H9 (cell line): ENCODE data around the gene PNMA6F. TPM values are rescaled to one million over a fixed set of nuclear protein-coding genes. Genes with fewer than 3 reads are reported as not detected.
"Not testable (repeated sequence)": the region's sequence is repeated elsewhere in the genome, so short reads cannot be mapped to it uniquely, and the experiment has no call there.

Experiments
- DNase-seq: peaks from one replicate; pipeline ENCODE4 v3.0.0-alpha.2; 2017
- H2AFZ ChIP-seq: one replicate; pipeline ENCODE4 v1.6.1; 2013; ENCODE audit warnings: mild to moderate bottlenecking, low read length, control low read depth, moderate library complexity
- H2AK5ac ChIP-seq: 2 replicates; pipeline ENCODE4 v1.6.1; 2013; ENCODE audit warnings: low read length, control low read depth, mixed read lengths; ENCODE audit not compliant: insufficient read length
- H2BK120ac ChIP-seq: one replicate; pipeline ENCODE4 v1.6.1; 2013; ENCODE audit warnings: low read depth, mild to moderate bottlenecking, low read length, control low read depth, inconsistent platforms; ENCODE audit not compliant: poor library complexity, severe bottlenecking
- H2BK12ac ChIP-seq: 2 replicates; pipeline ENCODE4 v1.6.1; 2013; ENCODE audit warnings: low read length, control low read depth, mixed read lengths, low read depth; ENCODE audit not compliant: insufficient read length
- H2BK15ac ChIP-seq: 2 replicates; pipeline ENCODE4 v1.6.1; 2013; ENCODE audit warnings: low read depth, low read length, control low read depth
- H2BK20ac ChIP-seq: one replicate; pipeline ENCODE4 v1.6.1; 2013; ENCODE audit warnings: low read depth, mild to moderate bottlenecking, low read length, control low read depth, inconsistent platforms; ENCODE audit not compliant: poor library complexity, severe bottlenecking
- H2BK5ac ChIP-seq: 2 replicates; pipeline ENCODE4 v1.6.1; 2013; ENCODE audit warnings: low read length, control low read depth, mixed read lengths; ENCODE audit not compliant: insufficient read length
- H3K14ac ChIP-seq: 2 replicates; pipeline ENCODE4 v1.6.1; 2013; ENCODE audit warnings: low read length, control low read depth; ENCODE audit not compliant: insufficient read depth
- H3K18ac ChIP-seq: 2 replicates; pipeline ENCODE4 v1.6.1; 2013; ENCODE audit warnings: low read depth, mild to moderate bottlenecking, mixed read lengths, low read length, control low read depth; ENCODE audit not compliant: insufficient read length
- H3K23ac ChIP-seq: 2 replicates; pipeline ENCODE4 v1.6.1; 2013; ENCODE audit warnings: low read length, control low read depth, mixed read lengths, low read depth; ENCODE audit not compliant: insufficient read length
- H3K23me2 ChIP-seq: 2 replicates; pipeline ENCODE4 v1.6.1; 2013; ENCODE audit warnings: low read depth, mild to moderate bottlenecking, mixed read lengths, low read length, control low read depth; ENCODE audit not compliant: insufficient read length, poor library complexity, severe bottlenecking
- H3K27ac ChIP-seq: 2 replicates; pipeline ENCODE4 v1.5.1; 2013; ENCODE audit warnings: low read length, control low read depth, mixed read lengths, low read depth; ENCODE audit not compliant: insufficient read length
- H3K27me3 ChIP-seq: 2 replicates; pipeline ENCODE4 v1.6.1; 2013; ENCODE audit warnings: low read length, control low read depth, inconsistent platforms; ENCODE audit not compliant: insufficient read depth
- H3K4ac ChIP-seq: 2 replicates; pipeline ENCODE4 v1.6.1; 2013; ENCODE audit warnings: low read depth, mild to moderate bottlenecking, control low read depth, inconsistent platforms, low read length, moderate library complexity
- H3K4me1 ChIP-seq: 2 replicates; pipeline ENCODE4 v1.6.1; 2013; ENCODE audit warnings: low read length, control low read depth, inconsistent platforms; ENCODE audit not compliant: insufficient read depth
- H3K4me2 ChIP-seq: 2 replicates; pipeline ENCODE4 v1.6.1; 2013; ENCODE audit warnings: low read length, control low read depth, mixed read lengths; ENCODE audit not compliant: insufficient read length, insufficient read depth
- H3K56ac ChIP-seq: 2 replicates; pipeline ENCODE4 v1.6.1; 2013; ENCODE audit warnings: low read depth, mild to moderate bottlenecking, mixed read lengths, low read length, control low read depth; ENCODE audit not compliant: insufficient read length
- H3K79me1 ChIP-seq: 2 replicates; pipeline ENCODE4 v1.6.1; 2013; ENCODE audit warnings: low read depth, mild to moderate bottlenecking, moderate library complexity, low read length, control low read depth, inconsistent platforms; ENCODE audit not compliant: insufficient read depth, poor library complexity, severe bottlenecking
- H3K79me2 ChIP-seq: 2 replicates; pipeline ENCODE4 v1.6.1; 2013; ENCODE audit warnings: low read length, control low read depth, inconsistent platforms; ENCODE audit not compliant: insufficient read depth
- H3K9ac ChIP-seq: 2 replicates; pipeline ENCODE4 v1.6.1; 2013; ENCODE audit warnings: low read length, control low read depth, mixed read lengths; ENCODE audit not compliant: insufficient read length; ENCODE audit errors: extremely low read depth
- H3K9me3 ChIP-seq: one replicate; pipeline ENCODE4 v1.6.1; 2013; ENCODE audit warnings: low read depth, low read length, inconsistent platforms; ENCODE audit not compliant: control insufficient read depth
- H3T11ph ChIP-seq: one replicate; pipeline ENCODE4 v1.6.1; 2013; ENCODE audit warnings: mild to moderate bottlenecking, low read length, control low read depth, inconsistent platforms
- H4K20me1 ChIP-seq: one replicate; pipeline ENCODE4 v1.6.1; 2013; ENCODE audit not compliant: control insufficient read depth, insufficient read length, insufficient read depth
- H4K5ac ChIP-seq: 2 replicates; pipeline ENCODE4 v1.6.1; 2013; ENCODE audit warnings: low read depth, mild to moderate bottlenecking, mixed read lengths, low read length, control low read depth; ENCODE audit not compliant: insufficient read length
- H4K8ac ChIP-seq: replicated peaks from 2 replicates; pipeline ENCODE4 v1.6.1; 2013; ENCODE audit warnings: low read length, control low read depth, mixed read lengths, low read depth; ENCODE audit not compliant: insufficient read length
- H4K91ac ChIP-seq: 2 replicates; pipeline ENCODE4 v1.6.1; 2013; ENCODE audit warnings: low read depth, mild to moderate bottlenecking, moderate library complexity, mixed read lengths, low read length, control low read depth; ENCODE audit not compliant: insufficient read length
- H3K27ac Mint-ChIP-seq, 3 experiments: 2 replicates in 2 of 3; 3 replicates in 1 of 3; pipeline ENCODE4 v1.8.0; 2020 to 2021; ENCODE audit warnings: mixed read lengths in 3 of 3, mild to moderate bottlenecking in 1 of 3, moderate library complexity in 1 of 3
- H3K27me3 Mint-ChIP-seq: 2 replicates; pipeline ENCODE4 v1.8.0; 2021; ENCODE audit warnings: low read depth, mild to moderate bottlenecking, moderate library complexity, mixed read lengths
- H3K36me3 Mint-ChIP-seq, 3 experiments: 2 replicates in 2 of 3; 3 replicates in 1 of 3; pipeline ENCODE4 v1.8.0; 2020 to 2021; ENCODE audit warnings: low read depth in 3 of 3, mixed read lengths in 3 of 3; ENCODE audit not compliant: insufficient read depth in 1 of 3
- H3K4me1 Mint-ChIP-seq, 2 experiments: 2 replicates each; pipeline ENCODE4 v1.8.0; 2020; ENCODE audit warnings: mixed read lengths in 2 of 2
- H3K4me3 Mint-ChIP-seq, 2 experiments: 2 replicates in 1 of 2; 3 replicates in 1 of 2; pipeline ENCODE4 v1.8.0; 2020 to 2021; ENCODE audit warnings: mild to moderate bottlenecking in 2 of 2, mixed read lengths in 2 of 2, moderate library complexity in 1 of 2
- H3K9me3 Mint-ChIP-seq, 2 experiments: 2 replicates in 1 of 2; 3 replicates in 1 of 2; pipeline ENCODE4 v1.8.0; 2020; ENCODE audit warnings: mild to moderate bottlenecking in 2 of 2, mixed read lengths in 2 of 2, moderate library complexity in 1 of 2
- WGBS: extraction: QIAGEN DNeasy Blood & Tissue Kit; methylation state at CpG from one replicate; pipeline ENCODE4 v1.1.7; 2013; ENCODE audit warnings: missing lambda C conversion rate, low lambda C conversion rate, mixed read lengths; ENCODE audit not compliant: insufficient read length; ENCODE audit errors: extremely low coverage; 5-methylcytosine and 5-hydroxymethylcytosine counted together
- total RNA-seq: library from RNA; stranded (reverse); gene quantifications from 2 replicates; pipeline ENCODE4 v1.2.1, GENCODE V29; 2021

The PNMA6F gene
- total RNA-seq, 1 experiment from 2014 or later, result not detected

- H2BK20ac ChIP-seq, H2AK5ac ChIP-seq, H3K4me1 Mint-ChIP-seq, H3K23ac ChIP-seq, H3K9me3 ChIP-seq, H3K27me3 ChIP-seq, H3K9ac ChIP-seq, H3K79me1 ChIP-seq, H3K27ac ChIP-seq, H3K23me2 ChIP-seq, H3K4ac ChIP-seq, H2BK120ac ChIP-seq, H3K4me3 Mint-ChIP-seq, H4K8ac ChIP-seq, H3K79me2 ChIP-seq, H3T11ph ChIP-seq, H2BK15ac ChIP-seq, H4K5ac ChIP-seq, DNase-seq, H2AFZ ChIP-seq, H2BK5ac ChIP-seq, H3K36me3 Mint-ChIP-seq, H3K18ac ChIP-seq, H3K9me3 Mint-ChIP-seq, H2BK12ac ChIP-seq, H3K27me3 Mint-ChIP-seq, H3K4me2 ChIP-seq, H4K91ac ChIP-seq, H3K27ac Mint-ChIP-seq, H3K14ac ChIP-seq, H4K20me1 ChIP-seq, H3K4me1 ChIP-seq, H3K56ac ChIP-seq: not testable (repeated sequence)
- WGBS, result no CpG with 5 or more reads among the region's 2 CpGs
Measured at GRCh38 chrX:153288807-153289206, 32.8 kb downstream of the PNMA6F start.

GRCh38 chrX:153285678-153286077, 35.9 kb downstream of the PNMA6F start:
- H2BK20ac ChIP-seq, H3K79me2 ChIP-seq, H3K4me2 ChIP-seq, H3T11ph ChIP-seq, H3K27ac Mint-ChIP-seq, H3K27me3 Mint-ChIP-seq, H3K36me3 Mint-ChIP-seq, H3K4me1 ChIP-seq, H3K4me3 Mint-ChIP-seq, H3K56ac ChIP-seq, H2AK5ac ChIP-seq, H2BK5ac ChIP-seq, H3K4ac ChIP-seq, H4K20me1 ChIP-seq, H3K79me1 ChIP-seq, H2BK120ac ChIP-seq, H4K5ac ChIP-seq, H3K23ac ChIP-seq, H3K9me3 ChIP-seq, H3K14ac ChIP-seq, DNase-seq, H3K18ac ChIP-seq, H4K8ac ChIP-seq, H3K23me2 ChIP-seq, H2AFZ ChIP-seq, H4K91ac ChIP-seq, H3K9ac ChIP-seq, H3K27ac ChIP-seq, H2BK12ac ChIP-seq, H3K27me3 ChIP-seq, H3K9me3 Mint-ChIP-seq, H3K4me1 Mint-ChIP-seq, H2BK15ac ChIP-seq: not testable (repeated sequence)
- WGBS, result no CpG with 5 or more reads among the region's 8 CpGs
